GM18951 (cell line): ENCODE data around the gene C9orf152.

ENCODE experiments used
- POLR2A ChIP-seq: IDR thresholded peaks from 4 replicates; pipeline ENCODE4 v1.6.1; 2011; ENCODE audit warnings: mild to moderate bottlenecking; ENCODE audit not compliant: insufficient read length, insufficient read depth; ENCODE audit errors: extremely low read depth
- in situ Hi-C: fragments of 300-500 bp; cut with MboI; formaldehyde crosslinking; loops from one replicate; pipeline ENCODE4 v1.12.0; 2022; ENCODE audit warnings: low sequenced_read_pairs, mixed read lengths, inconsistent platforms; ENCODE audit not compliant: unreplicated experiment

Gene C9orf152

GRCh38 chr9:110157823-110158664 is 49.9 kb downstream of the C9orf152 start:
- no peak for TF ChIP-seq POLR2A
- in situ Hi-C loops: no loop called here

DNA sequence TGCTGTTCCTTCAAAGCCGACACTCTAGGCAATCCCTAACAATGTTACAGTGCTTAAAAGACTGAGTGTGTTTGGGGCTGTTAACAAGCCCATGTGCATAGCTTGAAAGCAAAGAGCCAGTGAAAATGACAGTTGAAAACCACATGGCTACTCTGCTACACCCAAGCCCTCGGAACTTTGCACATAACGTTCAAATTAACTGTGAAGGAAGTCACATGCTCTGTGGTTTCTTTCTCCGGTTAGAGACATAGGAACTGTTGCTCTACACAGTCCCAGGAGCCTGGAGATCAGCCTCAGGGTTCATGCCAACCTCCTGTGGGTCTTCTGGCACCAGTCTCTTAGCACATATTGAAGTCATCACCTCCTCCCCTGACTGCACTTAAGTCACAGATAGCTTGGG is 51.1 kb downstream of the C9orf152 start:
- in situ Hi-C loops: no loop called here
- TF ChIP-seq POLR2A: no peak

DNA sequence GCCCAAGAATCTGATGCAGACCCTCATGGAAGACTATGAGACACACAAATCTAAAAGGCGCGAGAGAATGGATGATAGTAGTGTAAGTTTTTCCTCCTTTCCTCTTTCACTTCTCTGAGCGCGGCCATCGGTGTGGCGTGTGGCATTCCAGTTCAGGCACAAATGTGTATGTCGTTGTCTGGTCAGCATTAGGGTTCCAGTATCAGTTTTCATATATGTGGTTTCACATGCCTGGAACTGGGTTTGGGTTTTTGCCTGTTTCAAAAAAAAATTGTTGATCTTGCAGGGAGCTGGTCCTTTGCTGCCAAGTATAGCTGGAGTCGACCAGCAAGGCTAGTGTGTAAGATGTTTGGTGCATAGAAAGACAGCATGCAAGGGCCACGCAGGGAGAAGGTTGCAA is 51.5 kb downstream of the C9orf152 start:
- in situ Hi-C loops: no loop called here
- no peak for TF ChIP-seq POLR2A

DNA sequence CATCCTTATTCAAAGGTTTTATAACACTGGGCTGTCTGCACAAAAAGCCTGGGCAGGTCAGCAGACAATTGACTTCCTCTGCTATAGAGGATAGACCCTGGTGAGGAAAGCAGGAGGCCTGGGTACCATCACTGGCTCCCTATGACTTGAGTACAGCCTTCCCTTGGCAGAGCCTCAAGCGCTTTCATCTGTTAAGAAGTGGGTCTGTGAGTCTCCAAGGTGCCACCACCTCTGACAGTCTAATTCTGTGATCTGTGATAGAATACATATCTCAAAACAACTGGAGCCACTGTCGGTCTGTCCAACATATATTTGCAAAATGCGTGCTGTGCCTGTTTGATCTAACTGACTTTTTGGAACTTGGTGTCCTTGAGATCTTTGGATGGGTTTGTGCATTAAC is 52.2 kb downstream of the C9orf152 start:
- in situ Hi-C loops: no loop called here
- TF ChIP-seq POLR2A: no peak

- in situ Hi-C loops: loop anchor here (5.0 kb wide), 2 partner anchors 86 to 256 kb away; no protein-coding TSS in a partner anchor
- TF ChIP-seq POLR2A: no peak
Observed at GRCh38 chr9:110153431-110153830, 54.5 kb downstream of the C9orf152 start.

GRCh38 chr9:110152704-110153374 is 55.1 kb downstream of the C9orf152 start:
- in situ Hi-C loops: loop anchor here (5.0 kb wide), 2 partner anchors 86 to 256 kb away; no protein-coding TSS in a partner anchor
- TF ChIP-seq POLR2A: no peak
